Suprapubic skin (tissue), 4 donors: Measurements from ENCODE around the gene PRPS1L1. TPM values are rescaled to one million over a fixed set of nuclear protein-coding genes. Genes with fewer than 3 reads are reported as not detected.

ENCODE experiments used
- DNase-seq, 2 donors: peaks; one replicate each; pipeline ENCODE4 v3.0.0-alpha.2; 2019; ENCODE audit warnings: low spot score in 2 of 2
- H3K27ac ChIP-seq: fragments of 200-600 bp; sonication (generic); one replicate; pipeline ENCODE4 v1.5.1; 2019
- H3K27me3 ChIP-seq: fragments of 200-600 bp; sonication (generic); one replicate; pipeline ENCODE4 v1.5.1; 2019
- H3K36me3 ChIP-seq: fragments of 200-600 bp; sonication (generic); one replicate; pipeline ENCODE4 v1.5.1; 2019
- H3K4me1 ChIP-seq: fragments of 200-600 bp; sonication (generic); one replicate; pipeline ENCODE4 v1.5.1; 2019
- H3K4me3 ChIP-seq: fragments of 200-600 bp; sonication (generic); one replicate; pipeline ENCODE4 v1.5.1; 2019; ENCODE audit warnings: mild to moderate bottlenecking
- H3K9me3 ChIP-seq: fragments of 200-600 bp; sonication (generic); one replicate; pipeline ENCODE4 v1.5.1; 2019
- CTCF ChIP-seq, 2 donors: fragments of 200-600 bp in 1 of 2; fragments of 450-650 bp in 1 of 2; sonication (generic) in 1 of 2; IDR thresholded peaks; one replicate each; pipeline ENCODE4 v1.5.1; 2016 to 2019; ENCODE audit warnings: antibody characterized with exemption in 2 of 2, mild to moderate bottlenecking in 1 of 2, moderate library complexity in 1 of 2
- EP300 ChIP-seq: sonication (generic); formaldehyde crosslinking; IDR thresholded peaks from one replicate; pipeline ENCODE4 v1.6.1; 2017; ENCODE audit warnings: antibody characterized with exemption
- POLR2A ChIP-seq, 2 donors: fragments of 450-650 bp; IDR thresholded peaks; one replicate each; pipeline ENCODE4 v1.6.1; 2017; ENCODE audit warnings: antibody characterized with exemption in 2 of 2, mild to moderate bottlenecking in 2 of 2, moderate library complexity in 2 of 2
- POLR2AphosphoS5 ChIP-seq, 3 donors: sonication (generic); formaldehyde crosslinking; IDR thresholded peaks; one replicate each; pipeline ENCODE4 v1.6.1; 2017; ENCODE audit warnings: antibody characterized with exemption in 3 of 3
- WGBS: methylation state at CpG from one replicate; pipeline ENCODE4 v1.1.5; 2018; 5-methylcytosine and 5-hydroxymethylcytosine counted together
- total RNA-seq, 4 donors: library from RNA; depleted of rRNA; stranded (reverse); fragments of >200 nt; gene quantifications; one replicate each; pipeline ENCODE4 v1.1.0, GENCODE V29; 2016

PRPS1L1 gene
- total RNA-seq, 4 donors from 2014 or later = 0.89 TPM; not detected in 3

GRCh38 chr7:18046601-18047000 lies 19.0 kb upstream of the PRPS1L1 start:
- H3K36me3 ChIP-seq = no peaks in the 10 kb centered on the region
- no peak for TF ChIP-seq CTCF (IDR thresholded peaks at IDR 0.05)
- TF ChIP-seq POLR2AphosphoS5 (IDR thresholded peaks at IDR 0.05) = no peak
- no peak for TF ChIP-seq POLR2A (IDR thresholded peaks at IDR 0.05)
- TF ChIP-seq EP300 = no peak
- DNase-seq = no peak
- no peaks in the 10 kb centered on the region for H3K27me3 ChIP-seq
- H3K4me3 ChIP-seq = no peak overlapping the region
- no peaks in the 10 kb centered on the region for H3K4me1 ChIP-seq
- 55% methylated on average over 1 of the region's 1 CpG for WGBS
- no peak overlapping the region for H3K27ac ChIP-seq
- no peaks in the 10 kb centered on the region for H3K9me3 ChIP-seq

GRCh38 chr7:18045171-18045570 lies 17.5 kb upstream of the PRPS1L1 start:
- Histone ChIP-seq H3K9me3 (no peaks in the 10 kb centered on the region), H3K4me1 (no peaks in the 10 kb centered on the region), H3K27ac (no peak overlapping the region), H3K36me3 (no peaks in the 10 kb centered on the region), H3K4me3 (no peak overlapping the region), H3K27me3 (no peaks in the 10 kb centered on the region)
- DNase-seq = no peak
- 80% methylated on average over 3 of the region's 3 CpGs for WGBS
- TF ChIP-seq CTCF (IDR thresholded peaks at IDR 0.05) = no peak
- TF ChIP-seq POLR2A (IDR thresholded peaks at IDR 0.05) = no peak
- no peak for TF ChIP-seq EP300
- no peak for TF ChIP-seq POLR2AphosphoS5 (IDR thresholded peaks at IDR 0.05)

GRCh38 chr7:18041191-18041590 lies 13.5 kb upstream of the PRPS1L1 start:
- no peaks in the 10 kb centered on the region for H3K36me3 ChIP-seq
- TF ChIP-seq CTCF (IDR thresholded peaks at IDR 0.05) (no peak), POLR2A (IDR thresholded peaks at IDR 0.05) (no peak), EP300 (no peak), POLR2AphosphoS5 (IDR thresholded peaks at IDR 0.05) (no peak)
- no peak overlapping the region for H3K4me3 ChIP-seq
- DNase-seq = no peak
- no peak overlapping the region for H3K27ac ChIP-seq
- H3K9me3 ChIP-seq = no peaks in the 10 kb centered on the region
- H3K27me3 ChIP-seq = no peaks in the 10 kb centered on the region
- no peaks in the 10 kb centered on the region for H3K4me1 ChIP-seq

GRCh38 chr7:18040196-18040595 lies 12.6 kb upstream of the PRPS1L1 start:
- no peaks in the 10 kb centered on the region for H3K27me3 ChIP-seq
- H3K36me3 ChIP-seq = no peaks in the 10 kb centered on the region
- WGBS = 83% methylated on average over 5 of the region's 5 CpGs
- TF ChIP-seq EP300 (no peak), CTCF (IDR thresholded peaks at IDR 0.05) (no peak), POLR2A (IDR thresholded peaks at IDR 0.05) (no peak), POLR2AphosphoS5 (IDR thresholded peaks at IDR 0.05) (no peak)
- no peaks in the 10 kb centered on the region for H3K4me1 ChIP-seq
- H3K27ac ChIP-seq = no peak overlapping the region
- no peaks in the 10 kb centered on the region for H3K9me3 ChIP-seq
- no peak for DNase-seq
- H3K4me3 ChIP-seq = no peak overlapping the region

- Histone ChIP-seq H3K4me3 (no peak overlapping the region), H3K27me3 (no peaks in the 10 kb centered on the region), H3K4me1 (no peaks in the 10 kb centered on the region), H3K27ac (no peak overlapping the region), H3K9me3 (no peaks in the 10 kb centered on the region), H3K36me3 (no peaks in the 10 kb centered on the region)
- TF ChIP-seq CTCF (IDR thresholded peaks at IDR 0.05) (no peak), POLR2AphosphoS5 (IDR thresholded peaks at IDR 0.05) (no peak), EP300 (no peak), POLR2A (IDR thresholded peaks at IDR 0.05) (no peak)
- no peak for DNase-seq
Measured at GRCh38 chr7:18038382-18038781, 10.7 kb upstream of the PRPS1L1 start.
